Neural progenitor cell (in vitro differentiated cells): ENCODE measurements around the gene SCARF1. TPM values are rescaled to one million over a fixed set of nuclear protein-coding genes. Genes with fewer than 3 reads are reported as not detected.

Experiments used
- DNase-seq: peaks from one replicate; pipeline ENCODE4 v3.0.0-alpha.2; 2016; ENCODE audit warnings: low spot score
- H2AFZ ChIP-seq: fragments of 200-600 bp; sonication (generic); replicated peaks from 2 replicates; pipeline ENCODE4 v1.6.1; 2016; ENCODE audit warnings: antibody characterized with exemption
- H3F3A ChIP-seq: fragments of 200-600 bp; sonication (generic); 2 replicates; pipeline ENCODE4 v1.6.1; 2016; ENCODE audit warnings: antibody characterized with exemption, low read depth
- H3K27ac ChIP-seq: fragments of 200-600 bp; sonication (generic); 2 replicates; pipeline ENCODE4 v1.5.1; 2016; ENCODE audit warnings: mild to moderate bottlenecking
- H3K27me3 ChIP-seq: fragments of 200-600 bp; sonication (generic); 2 replicates; pipeline ENCODE4 v1.6.1; 2016; ENCODE audit warnings: mild to moderate bottlenecking, moderate library complexity
- H3K36me3 ChIP-seq: fragments of 200-600 bp; sonication (generic); 2 replicates; pipeline ENCODE4 v1.5.1; 2016
- H3K4me1 ChIP-seq: fragments of 200-600 bp; sonication (generic); 2 replicates; pipeline ENCODE4 v1.6.1; 2016; ENCODE audit warnings: mixed run types
- H3K4me2 ChIP-seq: fragments of 200-600 bp; sonication (generic); 2 replicates; pipeline ENCODE4 v1.6.1; 2016
- H3K4me3 ChIP-seq: fragments of 200-600 bp; sonication (generic); 2 replicates; pipeline ENCODE4 v1.5.1; 2016
- H3K79me2 ChIP-seq: fragments of 200-600 bp; sonication (generic); 2 replicates; pipeline ENCODE4 v1.6.1; 2016; ENCODE audit warnings: low read depth
- H3K9ac ChIP-seq: fragments of 200-600 bp; sonication (generic); 2 replicates; pipeline ENCODE4 v1.6.1; 2016
- H3K9me3 ChIP-seq: fragments of 200-600 bp; sonication (generic); 2 replicates; pipeline ENCODE4 v1.5.1; 2016; ENCODE audit warnings: low read depth
- H4K20me1 ChIP-seq: fragments of 200-600 bp; sonication (generic); 2 replicates; pipeline ENCODE4 v1.6.1; 2016; ENCODE audit warnings: low read depth
- H3K27ac Mint-ChIP-seq: 3 replicates; pipeline ENCODE4 v1.8.0; 2021; ENCODE audit warnings: mixed read lengths
- H3K27me3 Mint-ChIP-seq: 2 replicates; pipeline ENCODE4 v1.8.0; 2022; ENCODE audit warnings: low read depth, mild to moderate bottlenecking, inconsistent platforms, moderate library complexity, mixed read lengths; ENCODE audit not compliant: insufficient read depth
- H3K36me3 Mint-ChIP-seq: 3 replicates; pipeline ENCODE4 v1.8.0; 2021; ENCODE audit warnings: mixed read lengths
- H3K4me1 Mint-ChIP-seq: 3 replicates; pipeline ENCODE4 v1.8.0; 2021; ENCODE audit warnings: mixed read lengths
- H3K4me3 Mint-ChIP-seq: 3 replicates; pipeline ENCODE4 v1.8.0; 2021; ENCODE audit warnings: mild to moderate bottlenecking, moderate library complexity, mixed read lengths
- H3K9me3 Mint-ChIP-seq: 3 replicates; pipeline ENCODE4 v1.8.0; 2020; ENCODE audit warnings: mixed read lengths
- EZH2 ChIP-seq: fragments of 200-600 bp; sonication (generic); IDR thresholded peaks from 2 replicates; pipeline ENCODE4 v1.6.1; 2017; ENCODE audit warnings: antibody characterized with exemption, mild to moderate bottlenecking, moderate library complexity
- EZH2phosphoT487 ChIP-seq: fragments of 200-600 bp; sonication (generic); IDR thresholded peaks from 2 replicates; pipeline ENCODE4 v1.6.1; 2017; ENCODE audit warnings: antibody characterized with exemption
- total RNA-seq: library from RNA; depleted of rRNA; stranded (reverse); fragments of >200 nt; gene quantifications from 2 replicates; pipeline ENCODE4 v1.2.3, GENCODE V29; 2015; ENCODE audit warnings: low replicate concordance
- TF ChIP-seq, protein P1 (sequence below): fragments of 200-600 bp; sonication (generic); IDR thresholded peaks from 2 replicates; pipeline ENCODE4 v1.5.1; 2017; ENCODE audit warnings: antibody characterized with exemption, mild to moderate bottlenecking

Gene SCARF1
- total RNA-seq, 1 donor from 2014 or later = not detected

DNA sequence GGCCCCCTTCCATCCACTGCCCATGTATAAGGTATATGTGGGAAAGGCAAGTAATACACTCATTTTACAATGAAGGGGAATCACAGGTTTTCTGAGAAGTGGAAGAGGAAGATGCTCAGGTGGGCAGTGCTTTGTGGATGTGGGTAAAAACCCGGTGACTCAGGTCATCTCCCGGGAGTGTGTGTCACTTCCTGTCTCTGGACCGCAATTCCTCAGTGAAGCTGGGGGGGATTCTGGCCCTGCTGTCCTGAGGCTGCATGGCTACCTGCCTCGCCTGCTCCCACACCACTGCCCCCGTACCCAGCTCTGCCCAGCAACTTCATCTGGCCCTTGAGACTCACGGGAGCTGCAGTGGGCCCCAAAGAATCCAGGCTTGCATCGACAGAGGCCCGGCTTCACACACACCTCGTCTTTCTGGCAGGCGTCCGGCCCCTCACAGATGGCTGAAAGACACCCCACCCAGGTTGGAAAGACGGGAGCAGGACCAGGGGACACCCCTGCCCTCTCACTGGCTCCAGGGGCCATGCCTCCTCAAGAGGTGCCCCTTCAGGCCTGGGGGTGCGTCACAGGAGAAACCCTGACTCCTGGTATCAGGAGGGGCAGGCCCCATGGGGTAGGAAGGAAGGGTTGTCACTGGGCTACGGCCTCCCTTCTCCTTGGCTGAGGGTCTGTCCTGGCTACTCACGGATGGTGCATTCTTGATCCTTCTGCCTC is 882 bp downstream of the SCARF1 start:
- Histone ChIP-seq H2AFZ (no peak overlapping the region), H3K79me2 (no peaks in the 10 kb centered on the region), H3K9me3 (no peaks in the 10 kb centered on the region), H3K27ac (no peak overlapping the region), H3K9ac (no peak overlapping the region), H4K20me1 (peaks cover 6% of the 10 kb centered on the region), H3K36me3 (no peaks in the 10 kb centered on the region), H3F3A (peaks cover 45% of the 10 kb centered on the region), H3K27me3 (peaks cover 57% of the 10 kb centered on the region), H3K4me3 (no peak overlapping the region), H3K4me2 (no peak overlapping the region), H3K4me1 (peaks cover 5% of the 10 kb centered on the region)
- peaks cover 22% of the 10 kb centered on the region for H3K27me3 Mint-ChIP-seq
- no peaks in the 10 kb centered on the region for H3K9me3 Mint-ChIP-seq
- H3K4me1 Mint-ChIP-seq = peaks cover 30% of the 10 kb centered on the region
- H3K36me3 Mint-ChIP-seq = peaks cover 2% of the 10 kb centered on the region
- H3K27ac Mint-ChIP-seq = no peak overlapping the region
- TF ChIP-seq EZH2 = no peak
- TF ChIP-seq, protein P1, sequence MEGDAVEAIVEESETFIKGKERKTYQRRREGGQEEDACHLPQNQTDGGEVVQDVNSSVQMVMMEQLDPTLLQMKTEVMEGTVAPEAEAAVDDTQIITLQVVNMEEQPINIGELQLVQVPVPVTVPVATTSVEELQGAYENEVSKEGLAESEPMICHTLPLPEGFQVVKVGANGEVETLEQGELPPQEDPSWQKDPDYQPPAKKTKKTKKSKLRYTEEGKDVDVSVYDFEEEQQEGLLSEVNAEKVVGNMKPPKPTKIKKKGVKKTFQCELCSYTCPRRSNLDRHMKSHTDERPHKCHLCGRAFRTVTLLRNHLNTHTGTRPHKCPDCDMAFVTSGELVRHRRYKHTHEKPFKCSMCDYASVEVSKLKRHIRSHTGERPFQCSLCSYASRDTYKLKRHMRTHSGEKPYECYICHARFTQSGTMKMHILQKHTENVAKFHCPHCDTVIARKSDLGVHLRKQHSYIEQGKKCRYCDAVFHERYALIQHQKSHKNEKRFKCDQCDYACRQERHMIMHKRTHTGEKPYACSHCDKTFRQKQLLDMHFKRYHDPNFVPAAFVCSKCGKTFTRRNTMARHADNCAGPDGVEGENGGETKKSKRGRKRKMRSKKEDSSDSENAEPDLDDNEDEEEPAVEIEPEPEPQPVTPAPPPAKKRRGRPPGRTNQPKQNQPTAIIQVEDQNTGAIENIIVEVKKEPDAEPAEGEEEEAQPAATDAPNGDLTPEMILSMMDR = no peak
- TF ChIP-seq EZH2phosphoT487 = no peak
- DNase-seq = no peak
- peak overlapping the region; percentile 79 for H3K4me3 Mint-ChIP-seq

- peaks cover 22% of the 10 kb centered on the region for H3K27me3 Mint-ChIP-seq
- Histone ChIP-seq H3K9me3 (no peaks in the 10 kb centered on the region), H3K4me1 (peaks cover 5% of the 10 kb centered on the region), H3K4me2 (peak overlapping the region; percentile 82), H2AFZ (no peak overlapping the region), H3K9ac (no peak overlapping the region), H4K20me1 (no peaks in the 10 kb centered on the region), H3K27me3 (peaks cover 57% of the 10 kb centered on the region), H3K4me3 (peak overlapping the region; percentile 50), H3K79me2 (no peaks in the 10 kb centered on the region), H3F3A (peaks cover 38% of the 10 kb centered on the region), H3K27ac (no peak overlapping the region), H3K36me3 (no peaks in the 10 kb centered on the region)
- peaks cover 34% of the 10 kb centered on the region for H3K4me1 Mint-ChIP-seq
- peaks cover 2% of the 10 kb centered on the region for H3K36me3 Mint-ChIP-seq
- no peak for DNase-seq
- H3K27ac Mint-ChIP-seq = no peak overlapping the region
- H3K4me3 Mint-ChIP-seq = peak overlapping the region; percentile 79
- TF ChIP-seq EZH2phosphoT487 (no peak), EZH2 (peak; percentile 30)
- TF ChIP-seq, protein P1 = no peak
- H3K9me3 Mint-ChIP-seq = no peaks in the 10 kb centered on the region
Measured at GRCh38 chr17:1643999-1644492, 1.5 kb downstream of the SCARF1 start.

DNA sequence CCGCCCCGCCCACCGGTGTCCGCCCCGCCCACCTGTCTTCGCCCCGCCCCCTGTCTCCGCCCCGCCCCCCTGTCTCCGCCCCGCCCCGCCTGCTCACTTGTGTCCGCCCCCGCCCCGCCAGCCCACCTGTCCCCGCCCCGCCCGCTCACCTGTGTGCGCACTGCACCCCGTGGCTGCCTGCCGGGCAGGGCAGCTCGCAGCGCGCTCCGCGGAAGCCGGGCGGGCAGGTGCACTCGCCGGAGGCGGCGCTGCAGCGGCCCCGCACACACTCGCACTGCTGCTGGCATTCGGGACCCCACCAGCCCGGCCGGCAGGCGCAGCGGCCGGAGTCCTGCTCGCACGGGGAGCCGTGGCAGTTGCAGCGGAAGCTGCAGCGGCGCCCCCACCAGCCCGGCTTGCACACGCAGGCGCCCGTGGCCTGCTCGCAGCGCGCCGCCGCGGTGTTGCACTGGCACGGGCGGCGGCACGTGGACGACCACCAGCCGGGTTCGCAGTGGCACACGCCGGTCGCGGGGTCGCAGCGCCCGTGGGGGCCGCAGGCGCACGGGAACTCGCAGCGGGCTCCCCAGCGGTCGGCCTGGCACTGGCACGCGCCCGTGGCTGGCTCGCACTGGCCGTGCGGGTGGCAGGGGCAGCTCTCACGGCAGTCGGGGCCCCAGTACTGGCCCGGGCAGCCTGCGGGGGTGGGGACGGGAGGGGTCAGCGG is 2.1 kb downstream of the SCARF1 start:
- H3K4me2 ChIP-seq = peak overlapping the region; percentile 82
- Mint-ChIP-seq H3K27me3 (peaks cover 22% of the 10 kb centered on the region), H3K36me3 (peaks cover 2% of the 10 kb centered on the region), H3K4me3 (no peak overlapping the region), H3K4me1 (peaks cover 40% of the 10 kb centered on the region), H3K27ac (no peak overlapping the region), H3K9me3 (no peaks in the 10 kb centered on the region)
- H3K9me3 ChIP-seq = no peaks in the 10 kb centered on the region
- no peak overlapping the region for H3K27ac ChIP-seq
- H3K4me1 ChIP-seq = peaks cover 10% of the 10 kb centered on the region
- TF ChIP-seq EZH2phosphoT487 = no peak
- peak; percentile 67 for TF ChIP-seq EZH2
- TF ChIP-seq, protein P1 = peak; percentile 57
- H3K27me3 ChIP-seq = peaks cover 54% of the 10 kb centered on the region
- peak overlapping the region; percentile 50 for H2AFZ ChIP-seq
- peak overlapping the region; percentile 50 for H3K4me3 ChIP-seq
- H3K9ac ChIP-seq = no peak overlapping the region
- peaks cover 35% of the 10 kb centered on the region for H3F3A ChIP-seq
- peak; percentile 87 for DNase-seq
- H3K79me2 ChIP-seq = no peaks in the 10 kb centered on the region
- H3K36me3 ChIP-seq = no peaks in the 10 kb centered on the region
- H4K20me1 ChIP-seq = no peaks in the 10 kb centered on the region
